ENCODE results near the gene GGT7.
"Not testable (repeated sequence)": the region's sequence is repeated elsewhere in the genome, so short reads cannot be mapped to it uniquely, and the experiment has no call there.

GGT7 gene

DNA sequence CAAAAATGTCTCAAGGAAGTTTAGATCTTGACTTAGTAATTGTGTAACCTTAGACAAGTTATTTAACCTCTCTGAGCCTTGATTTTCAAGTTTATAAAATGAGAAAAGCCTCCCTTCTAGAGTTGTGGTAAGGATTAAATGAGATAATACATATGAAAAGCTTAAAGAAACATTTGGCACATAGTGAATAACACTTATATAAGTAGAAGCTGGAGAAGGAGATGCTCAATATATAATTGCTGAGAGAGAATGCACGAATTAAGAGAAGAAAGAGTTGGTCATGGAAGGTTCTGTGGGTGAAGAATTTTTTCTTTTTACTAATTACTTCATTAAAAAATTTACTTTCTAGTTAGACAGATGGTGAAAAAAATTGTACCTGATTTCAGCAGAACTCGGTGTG, 9.0 kb upstream of the GGT7 start:
- peaks cover 7% of the 10 kb centered on the region for H3K27me3 ChIP-seq (ENCODE audit: control insufficient read depth, insufficient read depth, low read length)
- no peak overlapping the region for H3K27ac ChIP-seq (ENCODE audit: low read depth, low read length)
- H3K9ac ChIP-seq (ENCODE audit: low read depth, low read length): no peak overlapping the region
- no peaks in the 10 kb centered on the region for H3K4me1 ChIP-seq (ENCODE audit: control insufficient read depth, insufficient read depth, low read length)
- H3K4me3 ChIP-seq (ENCODE audit: low read depth, low read length): no peak overlapping the region
- no peaks in the 10 kb centered on the region for H3K36me3 ChIP-seq (ENCODE audit: control insufficient read depth, insufficient read depth, low read length)
- H3K9me3 ChIP-seq (ENCODE audit: control insufficient read depth, insufficient read depth, low read length): no peaks in the 10 kb centered on the region

DNA sequence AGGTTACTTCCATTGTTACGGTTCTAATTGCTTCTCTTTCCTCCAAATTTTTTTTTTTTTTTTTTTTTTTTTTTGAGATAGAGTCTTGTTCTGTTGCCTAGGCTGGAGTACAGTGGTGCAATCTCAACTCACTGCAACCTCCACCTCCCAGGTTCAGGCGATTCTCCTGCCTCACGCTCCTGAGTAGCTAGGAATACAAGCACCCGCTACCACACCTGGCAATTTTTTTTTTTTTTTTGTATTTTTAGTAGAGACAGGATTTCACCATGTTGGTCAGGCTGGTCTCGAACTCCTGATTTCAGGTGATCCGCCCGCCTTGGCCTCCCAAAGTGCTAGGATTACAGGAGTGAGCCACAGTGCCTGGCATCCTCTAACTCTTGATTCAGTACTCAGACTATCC, 8.3 kb upstream of the GGT7 start:
- not testable (repeated sequence) for H3K9ac ChIP-seq (ENCODE audit: low read depth, low read length); H3K27ac ChIP-seq (ENCODE audit: low read depth, low read length); H3K4me3 ChIP-seq (ENCODE audit: low read depth, low read length); H3K36me3 ChIP-seq (ENCODE audit: control insufficient read depth, insufficient read depth, low read length); H3K4me1 ChIP-seq (ENCODE audit: control insufficient read depth, insufficient read depth, low read length); H3K27me3 ChIP-seq (ENCODE audit: control insufficient read depth, insufficient read depth, low read length); H3K9me3 ChIP-seq (ENCODE audit: control insufficient read depth, insufficient read depth, low read length)

DNA sequence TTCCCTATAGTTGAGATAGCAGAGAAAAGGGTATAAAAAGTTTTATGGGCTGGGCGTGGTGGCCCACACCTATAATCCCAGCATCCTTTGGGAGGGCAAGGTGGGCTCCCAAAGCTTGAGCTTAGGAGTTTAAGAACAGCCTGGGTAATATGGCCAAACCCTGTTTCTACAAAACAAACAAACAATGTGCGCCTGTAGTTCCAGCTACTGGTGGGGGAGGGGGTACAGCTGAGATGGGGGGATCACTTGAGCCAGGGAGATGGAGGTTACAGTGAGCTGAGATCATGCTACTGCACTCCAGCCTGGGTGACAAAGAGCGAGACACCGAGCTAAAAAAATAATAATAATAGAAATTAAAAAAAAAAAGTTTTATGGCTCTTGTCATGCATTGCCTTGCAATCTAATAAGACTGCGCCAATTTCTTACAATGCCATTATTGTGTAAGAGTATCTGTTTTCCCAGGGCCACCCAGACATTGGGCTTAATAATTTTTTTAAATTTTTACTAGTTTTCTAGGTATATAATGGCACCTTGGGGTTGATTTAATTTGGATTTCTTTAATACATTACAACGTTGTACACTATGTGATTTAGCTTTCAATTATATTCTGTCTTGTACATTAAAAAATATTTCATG, 7.7 kb upstream of the GGT7 start:
- Histone ChIP-seq H3K27me3 (ENCODE audit: control insufficient read depth, insufficient read depth, low read length) (peaks cover 9% of the 10 kb centered on the region), H3K36me3 (ENCODE audit: control insufficient read depth, insufficient read depth, low read length) (no peaks in the 10 kb centered on the region), H3K9ac (ENCODE audit: low read depth, low read length) (no peak overlapping the region), H3K4me3 (ENCODE audit: low read depth, low read length) (no peak overlapping the region), H3K4me1 (ENCODE audit: control insufficient read depth, insufficient read depth, low read length) (peaks cover 5% of the 10 kb centered on the region; the same call in 1 of the 2 replicates), H3K9me3 (ENCODE audit: control insufficient read depth, insufficient read depth, low read length) (no peaks in the 10 kb centered on the region), H3K27ac (ENCODE audit: low read depth, low read length) (no peak overlapping the region)

DNA sequence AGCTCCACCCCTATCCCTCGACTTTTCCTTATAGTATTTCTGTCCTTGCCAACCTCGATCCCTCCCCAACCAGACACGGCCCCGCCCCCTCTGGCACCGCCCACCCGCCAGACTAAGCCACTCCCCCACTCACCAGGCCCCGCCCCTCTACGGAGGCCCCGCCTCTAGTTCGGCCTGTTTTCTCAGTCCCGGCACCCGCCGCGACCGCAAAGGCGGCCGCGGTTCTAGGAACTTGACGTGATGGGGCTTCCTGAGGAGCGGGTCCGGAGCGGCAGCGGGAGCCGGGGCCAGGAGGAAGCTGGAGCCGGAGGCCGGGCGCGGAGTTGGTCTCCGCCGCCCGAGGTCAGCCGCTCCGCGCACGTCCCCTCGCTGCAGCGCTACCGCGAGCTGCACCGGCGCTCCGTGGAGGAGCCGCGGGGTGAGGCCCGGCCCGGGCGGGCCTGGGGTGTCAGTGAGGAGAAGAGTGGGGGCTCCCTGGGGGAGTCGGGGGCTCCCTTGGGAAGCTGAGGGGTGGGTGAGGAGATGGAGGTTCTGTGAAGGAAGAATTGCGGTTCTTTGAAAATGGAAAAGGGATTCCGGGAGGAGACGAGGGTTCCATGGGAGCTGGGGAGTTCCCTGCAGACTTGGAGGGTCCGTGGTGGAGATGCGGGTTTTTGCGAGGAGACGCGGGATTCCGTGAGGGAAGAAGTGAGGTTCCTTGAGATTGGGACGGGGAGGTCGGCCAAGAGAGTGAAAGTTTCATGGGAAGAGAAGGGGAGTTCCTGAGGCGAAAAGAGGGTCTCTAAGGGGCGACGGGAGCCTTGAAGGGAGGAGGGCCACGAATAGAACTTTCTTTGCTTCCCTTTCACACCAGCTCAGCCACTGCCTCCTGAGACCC, 4.0 kb upstream of the GGT7 start, which contains the start of gene ACSS2:
ACSS2 (plus strand) TSS at position 207 of the 877 bp plus-strand sequence; CDS start at position 241, 34 bp downstream.
- Histone ChIP-seq H3K9ac (ENCODE audit: low read depth, low read length) (no peak within 1 kb of the TSS), H3K4me3 (ENCODE audit: low read depth, low read length) (peak within 1 kb of the TSS; percentile 84), H3K9me3 (ENCODE audit: control insufficient read depth, insufficient read depth, low read length) (no peaks in the 10 kb centered on the region), H3K36me3 (ENCODE audit: control insufficient read depth, insufficient read depth, low read length) (no peaks in the 10 kb centered on the region), H3K4me1 (ENCODE audit: control insufficient read depth, insufficient read depth, low read length) (peaks cover 24% of the 10 kb centered on the region), H3K27me3 (ENCODE audit: control insufficient read depth, insufficient read depth, low read length) (peaks cover 28% of the 10 kb centered on the region), H3K27ac (ENCODE audit: low read depth, low read length) (no peak within 1 kb of the TSS)

DNA sequence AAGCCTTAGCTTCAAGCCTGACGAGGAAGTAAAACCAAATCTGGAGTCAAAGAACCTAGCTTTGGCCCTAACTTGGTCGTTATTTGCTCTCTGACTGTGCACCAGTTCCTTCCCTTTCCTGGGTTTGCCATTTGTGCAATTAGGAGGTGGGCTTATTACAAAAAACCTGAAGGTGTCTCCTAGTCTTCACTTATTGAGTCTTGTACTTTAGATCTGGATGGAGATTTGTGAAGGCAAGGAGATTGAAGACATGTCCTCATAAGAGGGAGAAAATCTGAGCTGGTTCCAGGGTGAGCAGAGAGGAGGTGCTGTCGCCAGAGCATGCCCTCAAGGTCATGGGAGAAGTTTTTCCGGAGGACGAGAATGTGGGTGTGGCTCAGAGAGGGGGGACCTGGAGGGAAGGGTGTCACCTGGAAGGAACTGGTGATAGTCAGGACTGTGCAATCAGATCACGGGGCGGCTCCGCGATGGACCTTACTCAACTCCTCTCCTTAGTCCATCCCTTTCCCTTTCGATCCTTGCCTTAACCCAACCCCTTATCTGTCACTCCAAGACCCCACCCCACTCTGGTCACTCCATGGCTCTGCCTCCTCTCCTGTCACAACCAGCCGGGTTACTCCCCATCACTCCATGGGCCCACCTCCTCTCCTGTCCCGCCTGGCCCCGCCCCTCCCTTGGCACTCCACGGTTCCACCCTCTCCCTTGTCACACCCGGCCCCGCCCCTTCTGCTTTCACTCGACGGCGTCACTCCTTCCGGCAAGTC, 3.2 kb upstream of the GGT7 start:
- no peaks in the 10 kb centered on the region for H3K9me3 ChIP-seq (ENCODE audit: control insufficient read depth, insufficient read depth, low read length)
- H3K27me3 ChIP-seq (ENCODE audit: control insufficient read depth, insufficient read depth, low read length): peaks cover 28% of the 10 kb centered on the region
- H3K9ac ChIP-seq (ENCODE audit: low read depth, low read length): no peak overlapping the region
- no peaks in the 10 kb centered on the region for H3K36me3 ChIP-seq (ENCODE audit: control insufficient read depth, insufficient read depth, low read length)
- no peak overlapping the region for H3K27ac ChIP-seq (ENCODE audit: low read depth, low read length)
- H3K4me3 ChIP-seq (ENCODE audit: low read depth, low read length): peak overlapping the region; percentile 84
- peaks cover 25% of the 10 kb centered on the region for H3K4me1 ChIP-seq (ENCODE audit: control insufficient read depth, insufficient read depth, low read length)

DNA sequence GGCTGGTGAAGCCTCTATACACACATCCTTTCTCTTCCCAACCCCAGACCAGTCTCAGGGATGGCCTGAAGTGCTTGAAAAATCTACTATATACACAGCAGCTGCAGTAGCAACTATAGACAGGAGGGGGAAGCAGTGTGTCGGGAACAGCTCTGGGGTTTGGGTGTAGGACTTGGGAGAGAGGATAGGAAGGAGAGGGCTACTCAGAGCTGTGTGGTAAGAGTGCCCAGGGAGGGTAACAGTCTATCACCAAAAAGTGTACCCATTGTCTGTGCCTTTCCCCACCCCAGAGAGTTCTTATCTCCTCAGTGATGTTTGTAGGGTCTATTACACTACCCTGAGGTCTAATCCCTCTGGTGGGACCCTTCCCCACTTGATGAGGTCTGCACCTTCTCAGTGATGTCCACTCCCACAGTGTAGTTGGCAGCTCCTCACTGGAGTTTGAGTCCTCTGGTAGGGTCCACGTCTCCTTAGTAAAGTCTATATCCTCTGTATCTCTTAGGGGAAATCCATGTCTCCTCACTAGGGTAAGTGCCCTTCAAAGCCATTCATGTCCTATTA, 1.5 kb upstream of the GGT7 start:
- H3K27me3 ChIP-seq (ENCODE audit: control insufficient read depth, insufficient read depth, low read length): peaks cover 28% of the 10 kb centered on the region
- H3K36me3 ChIP-seq (ENCODE audit: control insufficient read depth, insufficient read depth, low read length): no peaks in the 10 kb centered on the region
- H3K4me3 ChIP-seq (ENCODE audit: low read depth, low read length): no peak overlapping the region
- H3K27ac ChIP-seq (ENCODE audit: low read depth, low read length): no peak overlapping the region
- H3K9me3 ChIP-seq (ENCODE audit: control insufficient read depth, insufficient read depth, low read length): no peaks in the 10 kb centered on the region
- peaks cover 25% of the 10 kb centered on the region for H3K4me1 ChIP-seq (ENCODE audit: control insufficient read depth, insufficient read depth, low read length)
- H3K9ac ChIP-seq (ENCODE audit: low read depth, low read length): no peak overlapping the region

DNA sequence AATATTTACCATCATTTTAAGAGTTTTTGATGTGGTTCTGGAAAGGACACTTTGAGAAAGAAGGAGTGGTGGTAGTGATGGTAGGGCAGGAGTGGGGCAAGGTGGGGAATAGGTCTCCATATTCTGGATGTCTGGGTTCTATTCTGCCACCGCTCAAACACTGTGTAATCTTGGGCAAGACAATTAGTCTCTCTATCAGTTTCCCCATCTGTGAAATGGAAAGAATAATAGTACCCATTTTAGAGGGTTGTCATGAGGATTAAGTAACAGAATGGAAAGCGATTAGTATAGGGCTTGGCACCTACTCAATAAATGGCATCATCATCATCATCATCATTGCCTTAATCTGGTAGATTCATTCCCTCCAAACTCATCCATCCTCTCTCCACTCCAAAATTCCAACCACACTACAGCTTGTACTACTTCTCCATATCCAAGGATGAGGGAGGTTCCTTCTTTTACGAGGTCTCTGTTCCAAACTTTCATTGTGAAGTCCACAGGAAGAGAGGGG, 982 bp upstream of the GGT7 start:
- no peak overlapping the region for H3K27ac ChIP-seq (ENCODE audit: low read depth, low read length)
- H3K27me3 ChIP-seq (ENCODE audit: control insufficient read depth, insufficient read depth, low read length): peaks cover 28% of the 10 kb centered on the region
- H3K4me3 ChIP-seq (ENCODE audit: low read depth, low read length): 0 out of 2 replicates have a peak overlapping the region, but pooled peaks have one; percentile 78
- H3K4me1 ChIP-seq (ENCODE audit: control insufficient read depth, insufficient read depth, low read length): peaks cover 25% of the 10 kb centered on the region
- H3K36me3 ChIP-seq (ENCODE audit: control insufficient read depth, insufficient read depth, low read length): no peaks in the 10 kb centered on the region
- H3K9ac ChIP-seq (ENCODE audit: low read depth, low read length): no peak overlapping the region
- no peaks in the 10 kb centered on the region for H3K9me3 ChIP-seq (ENCODE audit: control insufficient read depth, insufficient read depth, low read length)

DNA sequence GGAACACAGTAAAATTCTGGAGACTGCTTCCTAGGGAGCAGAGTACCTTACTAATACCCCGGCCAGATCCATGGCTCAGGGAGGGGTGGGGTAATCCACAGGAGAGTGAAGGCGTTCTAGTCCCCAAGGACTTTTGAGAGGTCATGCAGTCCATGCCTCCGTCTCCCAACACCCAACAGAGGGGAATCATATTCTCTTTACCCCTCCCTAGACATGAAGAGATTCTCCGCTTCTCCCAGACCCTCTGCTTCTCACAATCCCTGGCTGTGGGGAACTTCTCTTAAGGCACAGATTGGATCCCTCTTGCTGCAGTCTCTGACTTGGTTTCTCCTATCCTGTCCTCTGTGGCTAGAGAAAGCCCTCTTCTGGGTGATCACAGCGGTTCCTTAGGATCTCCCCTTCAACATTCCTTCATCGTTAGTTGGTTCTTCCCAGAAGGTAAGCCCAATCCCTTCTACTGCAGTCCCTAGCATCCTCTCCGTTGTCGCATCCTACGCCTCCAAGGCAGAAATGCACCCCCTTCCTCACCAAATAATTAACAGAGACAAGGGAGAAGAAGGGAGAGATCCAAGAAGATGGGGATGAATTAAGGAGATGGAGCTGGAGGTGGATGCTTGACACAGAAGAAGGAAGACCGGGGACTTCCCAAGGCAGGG, 562 bp downstream of the GGT7 start:
- Histone ChIP-seq H3K4me3 (ENCODE audit: low read depth, low read length) (peak overlapping the region; percentile 78), H3K36me3 (ENCODE audit: control insufficient read depth, insufficient read depth, low read length) (no peaks in the 10 kb centered on the region), H3K27me3 (ENCODE audit: control insufficient read depth, insufficient read depth, low read length) (peaks cover 25% of the 10 kb centered on the region), H3K9ac (ENCODE audit: low read depth, low read length) (0 out of 2 replicates have a peak overlapping the region, but pooled peaks have one; percentile 4), H3K9me3 (ENCODE audit: control insufficient read depth, insufficient read depth, low read length) (no peaks in the 10 kb centered on the region), H3K4me1 (ENCODE audit: control insufficient read depth, insufficient read depth, low read length) (peaks cover 25% of the 10 kb centered on the region), H3K27ac (ENCODE audit: low read depth, low read length) (no peak overlapping the region)

DNA sequence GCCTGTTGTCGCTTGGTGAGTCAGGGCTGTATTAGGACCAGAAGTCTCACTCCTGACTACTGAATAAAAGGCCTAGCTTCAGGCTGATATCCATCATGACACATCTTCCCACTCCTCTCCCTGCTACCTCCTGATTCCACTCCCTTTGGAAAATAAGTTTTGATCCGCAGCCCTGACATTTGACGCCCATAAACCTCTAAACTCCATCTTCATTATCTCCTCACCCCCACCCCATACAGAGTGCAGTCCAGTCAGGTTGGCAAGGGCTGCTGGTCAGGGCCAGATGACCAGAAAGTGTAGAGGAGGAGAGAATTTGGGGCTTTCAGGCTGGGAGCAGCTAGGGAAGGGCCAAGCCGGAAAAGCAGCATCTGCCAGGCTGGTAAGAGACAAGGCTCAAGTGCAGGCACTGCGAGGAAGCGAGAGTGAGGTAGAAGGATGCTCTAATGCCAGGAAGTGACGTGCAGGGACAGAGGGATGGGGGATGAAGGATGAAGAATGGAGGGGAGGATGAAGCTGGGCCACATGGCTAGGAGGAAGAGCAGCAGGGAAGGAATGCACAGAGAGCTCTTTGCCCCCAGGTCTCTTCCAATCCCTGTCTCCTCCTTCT, 1.2 kb downstream of the GGT7 start:
- Histone ChIP-seq H3K9ac (ENCODE audit: low read depth, low read length) (no peak overlapping the region), H3K4me1 (ENCODE audit: control insufficient read depth, insufficient read depth, low read length) (peaks cover 25% of the 10 kb centered on the region), H3K9me3 (ENCODE audit: control insufficient read depth, insufficient read depth, low read length) (no peaks in the 10 kb centered on the region), H3K4me3 (ENCODE audit: low read depth, low read length) (peak overlapping the region; percentile 78; the same call in 1 of the 2 replicates), H3K27ac (ENCODE audit: low read depth, low read length) (no peak overlapping the region), H3K27me3 (ENCODE audit: control insufficient read depth, insufficient read depth, low read length) (peaks cover 20% of the 10 kb centered on the region), H3K36me3 (ENCODE audit: control insufficient read depth, insufficient read depth, low read length) (no peaks in the 10 kb centered on the region)

DNA sequence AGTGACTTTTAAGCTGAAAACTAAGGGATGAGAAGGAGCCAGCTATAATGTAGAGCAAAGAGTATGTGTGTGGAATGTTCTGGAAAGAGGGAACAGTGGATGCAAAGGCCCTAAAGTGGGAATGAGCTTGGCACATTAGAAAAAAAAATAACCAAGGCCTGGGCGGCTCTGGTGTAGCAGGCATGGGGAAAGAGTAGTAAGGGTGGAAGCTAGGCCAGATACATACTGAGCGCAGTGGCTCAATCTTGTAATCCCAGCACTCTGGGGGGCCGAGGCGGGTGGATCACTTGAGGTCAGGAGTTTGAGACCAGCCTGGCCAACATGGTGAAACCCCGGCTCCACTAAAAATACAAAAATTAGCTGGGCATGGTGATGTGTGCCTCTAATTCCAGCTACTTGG, 8.4 kb downstream of the GGT7 start:
- H3K36me3 ChIP-seq (ENCODE audit: control insufficient read depth, insufficient read depth, low read length): 0 out of 2 replicates have a peak, but pooled peaks cover 3% of the 10 kb centered on the region
- H3K4me3 ChIP-seq (ENCODE audit: low read depth, low read length): no peak overlapping the region
- H3K27ac ChIP-seq (ENCODE audit: low read depth, low read length): no peak overlapping the region
- H3K4me1 ChIP-seq (ENCODE audit: control insufficient read depth, insufficient read depth, low read length): peaks cover 4% of the 10 kb centered on the region; the same call in 1 of the 2 replicates
- H3K9ac ChIP-seq (ENCODE audit: low read depth, low read length): no peak overlapping the region; the same call in 1 of the 2 replicates
- H3K27me3 ChIP-seq (ENCODE audit: control insufficient read depth, insufficient read depth, low read length): no peaks in the 10 kb centered on the region
- no peaks in the 10 kb centered on the region for H3K9me3 ChIP-seq (ENCODE audit: control insufficient read depth, insufficient read depth, low read length)

Measured in HUES48 (cell line).